ENCODE measurements around the gene LAX1.

DNA sequence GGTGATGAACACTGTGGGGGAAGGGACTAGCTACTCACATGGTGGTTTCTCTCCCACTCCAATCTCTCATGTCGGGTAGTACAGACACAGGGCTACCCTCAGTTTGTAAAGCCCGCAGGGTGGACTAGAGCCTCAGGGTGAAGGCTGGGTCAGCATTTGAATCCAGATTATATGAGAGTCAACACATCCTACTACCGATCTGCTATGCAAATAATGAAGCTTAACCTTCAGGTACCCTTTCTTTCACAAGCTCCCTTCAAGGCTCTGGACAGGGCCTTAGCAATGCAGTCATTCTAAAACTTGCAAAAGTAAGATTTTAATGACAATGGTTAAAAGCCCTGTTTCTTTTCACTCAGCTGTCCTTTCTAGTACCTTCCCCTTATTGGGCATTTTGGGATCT is 25.0 kb downstream of the LAX1 start:
- TF ChIP-seq POLR2A (IDR thresholded peaks at IDR 0.05; ENCODE audit: low read depth, low read length) (no peak), POLR2AphosphoS5 (IDR thresholded peaks at IDR 0.05; ENCODE audit: low read depth, low read length) (no peak), TAF1 (IDR thresholded peaks at IDR 0.05; ENCODE audit: borderline replicate concordance, low read depth, low read length) (no peak)

All from GM12892 (cell line).